GM18519 (cell line): ENCODE data around the gene UGT3A1.
"Not testable (repeated sequence)": the region's sequence is repeated elsewhere in the genome, so short reads cannot be mapped to it uniquely, and the experiment has no call there.

Source experiments
- ATAC-seq: cut with Tn5 transposase; IDR thresholded peaks from one replicate; pipeline ENCODE4 v1.9.1; 2021; ENCODE audit warnings: mild to moderate bottlenecking, moderate library complexity; ENCODE audit not compliant: unreplicated experiment, low FRiP score

Gene UGT3A1, protein sequence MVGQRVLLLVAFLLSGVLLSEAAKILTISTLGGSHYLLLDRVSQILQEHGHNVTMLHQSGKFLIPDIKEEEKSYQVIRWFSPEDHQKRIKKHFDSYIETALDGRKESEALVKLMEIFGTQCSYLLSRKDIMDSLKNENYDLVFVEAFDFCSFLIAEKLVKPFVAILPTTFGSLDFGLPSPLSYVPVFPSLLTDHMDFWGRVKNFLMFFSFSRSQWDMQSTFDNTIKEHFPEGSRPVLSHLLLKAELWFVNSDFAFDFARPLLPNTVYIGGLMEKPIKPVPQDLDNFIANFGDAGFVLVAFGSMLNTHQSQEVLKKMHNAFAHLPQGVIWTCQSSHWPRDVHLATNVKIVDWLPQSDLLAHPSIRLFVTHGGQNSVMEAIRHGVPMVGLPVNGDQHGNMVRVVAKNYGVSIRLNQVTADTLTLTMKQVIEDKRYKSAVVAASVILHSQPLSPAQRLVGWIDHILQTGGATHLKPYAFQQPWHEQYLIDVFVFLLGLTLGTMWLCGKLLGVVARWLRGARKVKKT

DNA sequence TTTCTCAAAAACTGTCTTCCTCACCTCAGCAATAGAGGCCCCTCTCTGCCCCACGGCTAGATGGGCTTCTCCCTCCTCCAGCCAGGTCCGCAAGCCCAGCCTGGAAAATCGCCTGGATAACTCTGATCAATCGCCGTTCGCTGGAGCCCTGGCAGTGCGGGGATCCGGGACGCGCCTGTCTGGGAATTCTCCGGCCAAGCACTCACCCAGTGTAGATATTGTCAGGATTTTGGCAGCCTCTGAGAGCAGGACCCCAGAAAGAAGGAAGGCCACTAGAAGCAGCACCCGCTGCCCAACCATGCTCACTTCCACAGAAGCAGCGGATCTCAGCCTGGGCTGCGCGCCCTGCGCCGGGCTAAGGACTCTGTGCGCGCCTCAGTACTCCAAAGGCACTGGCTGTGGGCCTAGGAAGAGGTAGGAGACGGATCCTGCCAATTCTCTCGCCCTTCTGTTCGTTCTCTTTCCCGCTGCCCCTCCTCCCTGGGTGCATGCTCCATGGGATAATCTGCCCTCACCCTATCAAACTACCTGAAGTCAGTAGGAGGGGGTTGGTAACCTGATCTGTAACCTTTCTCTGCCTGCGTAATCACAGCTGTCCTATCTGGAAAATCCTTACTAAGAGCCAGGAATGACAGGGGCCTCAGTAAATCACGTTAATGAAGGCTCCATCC is at the start of gene UGT3A1:
TSS of gene UGT3A1 (minus strand) at position 450 of the 671 bp plus-strand sequence. CDS start at position 300, 150 bp downstream.
- no peak for ATAC-seq

DNA sequence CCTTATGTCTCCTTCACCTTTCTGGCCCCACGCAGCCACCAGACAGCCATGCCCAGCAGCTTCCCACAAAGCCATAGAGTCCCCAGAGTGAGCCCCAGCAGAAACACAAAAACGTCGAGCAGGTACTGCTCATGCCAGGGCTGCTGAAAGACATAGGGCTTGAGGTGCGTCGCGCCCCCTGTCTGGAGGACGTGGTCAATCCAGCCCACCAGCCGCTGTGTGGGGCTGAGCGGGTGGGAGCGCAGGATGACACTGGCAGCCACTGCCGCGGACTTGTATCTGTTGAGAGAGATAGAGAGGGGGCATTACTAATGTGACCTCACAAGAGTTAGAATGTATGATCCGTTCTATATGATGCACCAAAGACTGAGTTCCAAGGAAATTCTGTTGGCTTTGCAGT is 44.5 kb upstream of the UGT3A1 start:
- ATAC-seq, result no peak

DNA sequence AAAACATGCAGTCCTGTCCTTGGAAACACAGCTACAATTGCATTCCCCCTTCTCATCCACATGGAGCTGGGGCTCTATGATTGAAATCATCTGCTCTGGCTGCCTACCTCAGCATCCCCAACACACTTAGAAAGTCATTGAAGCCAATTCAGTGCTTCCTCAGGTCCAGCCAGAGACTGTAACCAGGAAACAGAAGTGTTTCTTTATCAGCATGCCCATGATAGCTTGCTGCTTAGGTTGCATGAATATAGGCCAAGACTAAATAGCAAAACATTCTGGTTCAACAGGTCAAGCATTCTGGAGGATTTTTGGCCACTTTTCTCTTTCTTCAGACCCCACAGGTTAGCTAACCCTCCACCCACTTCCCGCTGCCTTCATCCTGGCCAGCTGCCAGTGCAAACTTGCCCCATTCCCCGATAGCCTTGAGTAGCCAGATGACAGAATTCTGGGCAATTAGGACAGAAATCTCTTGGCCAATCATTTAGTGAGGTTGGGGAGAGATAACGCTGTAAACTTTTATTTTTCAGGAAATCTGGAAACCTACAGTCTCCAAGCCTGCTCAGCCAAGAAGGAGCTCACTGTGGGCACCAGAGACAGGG is 43.4 kb upstream of the UGT3A1 start:
- not testable (repeated sequence) for ATAC-seq

DNA sequence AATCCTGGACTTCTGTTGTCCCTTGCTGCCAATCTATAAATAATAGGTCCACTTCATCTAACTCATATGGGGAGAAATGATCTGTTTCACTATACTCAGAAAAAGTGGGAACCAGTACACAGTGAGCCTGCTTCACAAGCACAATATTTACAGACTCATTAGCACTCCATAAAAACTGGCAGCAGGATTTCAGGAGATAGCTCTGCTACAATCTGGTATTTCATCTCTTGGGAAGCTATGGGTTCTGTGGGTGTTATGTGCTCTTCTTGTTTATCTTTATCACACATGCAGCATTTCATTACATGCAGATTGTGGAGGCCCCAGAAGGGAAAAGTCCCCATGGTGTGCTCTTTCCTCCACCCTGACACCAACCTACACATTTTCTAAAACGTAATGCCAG is 42.3 kb upstream of the UGT3A1 start:
- no peak for ATAC-seq

DNA sequence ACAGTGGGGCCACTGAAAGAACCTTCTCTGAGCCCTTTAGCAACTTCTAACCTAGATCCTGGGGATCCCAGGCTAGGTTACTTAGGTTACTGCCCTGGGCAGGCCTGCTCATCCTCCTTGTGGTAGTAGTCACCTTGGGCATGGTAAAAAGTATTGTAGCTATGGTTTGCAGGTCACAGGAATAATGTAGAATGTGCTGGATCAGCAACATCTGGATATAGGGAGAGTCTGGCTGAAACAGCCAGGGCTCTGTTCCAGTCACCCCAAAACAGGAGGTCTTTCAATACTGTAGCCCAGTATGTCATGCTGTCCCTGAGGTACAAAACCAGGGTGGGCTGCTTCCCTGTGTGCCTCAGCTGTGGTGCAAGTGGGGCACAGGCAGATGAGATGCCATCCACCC is 41.9 kb upstream of the UGT3A1 start:
- no peak for ATAC-seq

DNA sequence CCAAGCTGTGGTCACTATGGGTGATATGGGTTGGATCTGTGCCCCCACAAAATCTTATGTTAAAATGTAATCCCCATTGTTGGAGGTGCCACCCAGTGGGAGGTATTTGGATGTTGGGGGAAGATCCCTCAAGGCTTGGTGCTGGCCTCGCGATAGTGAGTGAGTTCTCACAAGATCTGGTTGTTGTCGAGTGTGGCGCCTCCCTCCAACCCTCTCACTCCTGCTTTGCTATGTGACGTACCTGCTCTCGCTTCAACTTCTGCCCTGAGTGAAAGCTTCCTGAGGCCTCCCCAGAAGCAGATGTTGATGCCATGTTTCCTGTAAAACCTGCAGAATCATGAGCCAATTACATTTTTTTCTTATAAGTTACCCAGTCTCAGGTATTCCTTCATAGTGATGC is 40.0 kb upstream of the UGT3A1 start:
- ATAC-seq, result no peak

DNA sequence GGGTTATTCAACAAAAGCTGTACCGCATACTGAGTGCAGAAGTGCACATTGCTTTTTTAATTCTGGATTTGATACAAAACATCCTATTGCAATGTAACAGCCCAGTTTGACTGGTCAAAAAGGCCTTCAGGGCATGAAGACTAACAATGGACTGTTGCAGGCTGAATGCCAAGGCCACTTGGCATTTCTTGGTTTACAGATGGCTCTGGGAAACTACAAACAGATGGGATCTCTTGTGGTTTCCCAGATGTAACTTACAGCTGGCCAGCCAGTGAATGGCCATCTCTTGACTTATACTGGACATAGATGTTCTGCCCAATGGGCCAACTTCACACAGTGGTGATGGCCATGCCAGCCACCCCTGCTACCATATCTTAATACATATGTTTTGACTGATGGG is 38.7 kb upstream of the UGT3A1 start:
- ATAC-seq, result no peak

DNA sequence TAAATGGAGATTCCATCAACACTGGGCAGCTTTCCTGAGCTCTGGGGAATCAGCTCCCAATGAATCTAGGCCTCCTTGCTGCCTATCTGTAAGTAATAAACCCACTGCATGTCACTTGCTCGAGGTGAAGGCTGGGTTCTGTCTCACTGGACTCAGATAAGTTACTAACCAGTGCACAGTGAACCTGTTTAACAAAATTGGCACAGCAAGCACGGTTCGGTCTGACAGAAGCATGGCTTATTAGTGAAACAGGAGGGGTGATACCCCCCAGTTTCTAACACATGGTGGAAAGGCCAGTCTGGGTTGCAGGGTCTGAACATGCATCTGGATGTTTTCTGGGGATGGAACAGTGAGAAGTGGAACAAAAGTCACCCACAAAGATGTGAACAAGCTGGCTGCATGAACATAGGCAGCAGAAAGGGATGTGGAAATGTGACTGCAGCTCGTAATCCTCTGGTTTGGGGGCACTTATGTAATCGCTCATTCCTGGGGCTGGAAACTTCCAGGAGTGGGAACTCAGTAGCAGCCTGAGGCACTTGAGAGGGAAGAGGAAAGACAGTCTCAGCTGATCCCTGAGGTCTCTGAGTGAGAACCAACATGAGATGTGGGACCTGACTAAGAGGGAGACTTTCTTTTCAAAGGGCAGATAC is 37.8 kb upstream of the UGT3A1 start:
- ATAC-seq, result no peak

DNA sequence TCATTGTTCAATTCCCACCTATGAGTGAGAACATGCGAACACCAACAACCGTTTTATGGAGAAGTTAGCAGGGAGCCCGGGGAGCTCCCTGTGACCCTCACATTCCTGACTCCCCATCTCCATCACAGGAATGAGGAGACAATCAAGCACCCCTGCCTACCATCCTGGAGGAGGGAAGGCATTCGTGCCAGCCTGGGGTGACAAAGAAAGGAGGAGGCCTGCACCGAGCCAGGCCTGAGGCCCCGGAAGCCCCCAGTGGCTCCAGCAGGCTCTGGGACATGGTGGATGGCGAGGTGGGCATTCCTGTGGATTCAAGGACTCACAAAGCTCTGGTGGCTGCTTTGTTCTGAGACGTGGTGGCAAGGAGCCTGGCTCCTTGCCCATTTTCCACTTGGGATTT is 36.5 kb upstream of the UGT3A1 start:
- no peak for ATAC-seq

DNA sequence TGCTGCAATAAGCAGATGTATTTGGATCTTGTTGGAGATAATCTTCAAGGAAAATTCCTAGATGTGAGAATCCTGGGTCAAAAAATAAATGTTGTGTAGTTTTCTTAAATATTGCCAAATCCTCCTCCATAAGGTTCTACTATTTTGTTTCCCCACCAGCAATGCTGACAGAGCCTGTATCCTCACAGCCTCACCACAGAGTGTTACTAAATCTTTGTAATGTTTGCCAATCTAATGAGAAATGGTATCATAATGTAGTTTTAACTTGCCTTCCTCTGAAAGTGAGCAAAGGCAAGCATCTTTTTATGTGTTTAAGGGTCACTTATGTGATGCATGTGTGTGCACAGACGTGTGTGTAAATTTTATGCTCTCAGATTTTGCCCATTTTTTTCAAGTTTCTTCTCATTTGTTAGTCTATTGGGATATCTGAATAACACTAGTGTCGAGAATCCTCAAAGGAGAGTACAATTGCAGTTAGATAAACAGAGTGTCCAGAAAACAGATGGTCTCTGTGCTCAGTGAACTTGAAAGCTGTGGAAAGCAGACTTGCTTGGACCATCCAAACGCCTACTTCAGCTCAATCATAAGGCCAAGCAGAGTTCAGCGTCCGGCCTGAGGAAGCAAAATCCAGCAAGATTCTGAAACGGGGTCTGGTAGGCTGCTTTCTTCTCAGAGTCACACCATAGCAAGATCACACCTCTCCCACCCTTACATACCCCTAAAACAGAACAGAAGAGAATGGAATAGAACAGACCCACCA is 35.7 kb upstream of the UGT3A1 start:
- no peak for ATAC-seq

DNA sequence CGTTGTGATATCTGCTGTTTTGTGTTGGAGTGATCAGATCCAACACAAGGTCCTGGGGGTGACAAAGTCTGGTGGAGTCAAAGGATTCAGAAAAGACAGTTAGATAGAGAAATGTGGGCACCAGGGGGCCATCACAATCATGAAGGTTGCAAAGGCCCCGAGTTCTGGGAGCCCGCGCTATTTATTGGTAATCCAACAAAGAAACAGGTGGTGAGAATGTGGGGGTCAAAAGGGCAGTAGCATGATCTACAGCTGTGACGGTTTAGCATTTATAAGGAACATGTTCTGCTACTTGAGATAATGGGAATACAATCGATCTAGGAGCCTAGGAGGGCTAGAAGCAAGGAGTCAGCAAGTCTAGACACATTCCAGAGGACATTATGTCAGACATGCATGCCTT is 31.1 kb upstream of the UGT3A1 start:
- ATAC-seq, result not testable (repeated sequence)

DNA sequence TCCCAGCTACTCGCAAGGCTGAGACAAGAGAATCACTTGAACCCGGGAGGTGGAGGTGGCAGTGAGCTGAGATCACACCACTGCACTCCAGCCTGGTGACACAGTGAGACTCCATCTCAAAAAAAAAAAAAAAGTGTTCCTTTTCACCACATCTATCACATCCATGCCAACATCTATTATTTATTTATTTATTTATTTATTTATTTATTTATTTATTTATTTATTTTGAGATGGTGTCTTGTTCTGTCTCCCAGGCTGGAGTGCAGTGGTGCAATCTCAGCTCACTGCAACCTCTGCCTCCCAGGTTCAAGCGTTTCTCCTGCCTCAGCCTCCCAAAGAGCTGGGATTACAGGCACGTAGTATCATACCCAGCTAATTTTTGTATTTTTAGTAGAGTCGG is 28.4 kb upstream of the UGT3A1 start:
- ATAC-seq, result not testable (repeated sequence)

DNA sequence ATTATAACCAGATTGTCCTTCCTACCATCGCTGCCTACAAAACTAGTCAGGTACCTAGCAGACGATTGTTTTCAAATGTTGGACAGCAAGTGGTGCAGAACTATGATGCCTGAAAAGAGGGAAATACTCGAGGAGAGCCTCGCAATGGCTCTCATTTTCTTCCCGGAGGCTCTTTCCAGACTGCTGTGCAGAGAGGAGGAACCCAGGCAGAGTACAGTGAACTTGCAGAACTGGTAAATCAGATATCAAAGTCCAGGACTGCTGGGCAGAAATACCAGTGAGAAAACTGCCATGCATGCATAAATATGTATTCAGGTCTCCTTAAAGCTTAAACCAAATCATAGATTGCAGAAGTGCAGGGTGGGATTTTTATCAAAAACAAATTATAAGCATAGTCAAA is 26.4 kb upstream of the UGT3A1 start:
- no peak for ATAC-seq

DNA sequence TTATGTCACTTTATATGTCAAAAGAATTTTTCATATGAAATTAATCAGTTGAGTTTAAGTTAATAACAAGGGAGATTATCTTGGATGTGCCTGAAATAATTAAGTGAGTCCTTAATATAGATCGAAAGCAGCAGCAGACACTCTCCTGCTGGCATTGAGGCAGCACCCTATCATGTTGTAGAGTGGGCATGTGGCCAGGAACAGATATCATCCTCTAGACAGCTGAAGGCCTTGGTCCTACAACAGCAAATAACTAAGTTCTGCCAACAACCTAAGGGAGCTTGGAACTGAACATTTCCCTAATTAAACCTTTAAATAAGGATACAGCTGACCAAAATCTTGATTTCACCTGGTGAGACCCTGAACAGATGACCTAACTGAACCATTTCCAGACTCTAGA is 25.8 kb upstream of the UGT3A1 start:
- ATAC-seq, result no peak

DNA sequence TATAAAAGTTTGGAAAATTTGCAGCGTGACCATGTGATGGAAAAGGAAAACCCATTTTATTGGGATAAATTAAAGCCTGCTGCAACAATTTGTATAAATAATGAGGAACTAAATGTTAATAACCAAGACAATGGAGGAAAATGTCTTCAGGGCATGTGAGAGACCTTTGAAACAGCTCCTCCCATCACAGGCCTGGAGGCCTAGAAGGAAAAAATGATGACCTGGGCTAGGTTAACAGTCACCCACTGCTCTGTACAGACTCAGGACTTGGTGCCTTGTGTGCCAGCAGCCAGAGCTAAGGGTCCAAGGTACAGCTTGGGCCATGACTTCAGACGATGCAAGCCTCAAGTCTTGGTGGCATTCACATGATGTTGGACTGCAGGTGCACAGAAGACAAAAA is 22.0 kb upstream of the UGT3A1 start:
- no peak for ATAC-seq

DNA sequence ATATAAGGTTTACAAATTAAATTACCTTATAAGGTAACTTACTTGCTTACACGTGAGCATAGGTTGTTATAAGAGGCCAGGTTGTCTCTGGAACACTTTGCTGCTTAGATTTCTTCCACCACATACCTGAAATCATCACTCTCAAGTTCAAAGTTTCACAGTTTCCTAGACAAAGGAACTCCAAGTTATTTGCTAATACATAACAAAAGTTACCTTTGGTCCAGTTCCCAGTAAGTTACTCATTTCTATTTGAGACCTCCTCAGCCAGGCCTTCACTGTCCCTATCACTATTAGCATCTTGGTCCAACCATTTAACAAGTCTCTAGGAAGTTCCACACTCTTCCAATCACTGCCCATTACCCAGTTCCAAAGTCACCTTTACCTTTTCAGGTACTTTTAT is 18.5 kb upstream of the UGT3A1 start:
- ATAC-seq, result no peak

DNA sequence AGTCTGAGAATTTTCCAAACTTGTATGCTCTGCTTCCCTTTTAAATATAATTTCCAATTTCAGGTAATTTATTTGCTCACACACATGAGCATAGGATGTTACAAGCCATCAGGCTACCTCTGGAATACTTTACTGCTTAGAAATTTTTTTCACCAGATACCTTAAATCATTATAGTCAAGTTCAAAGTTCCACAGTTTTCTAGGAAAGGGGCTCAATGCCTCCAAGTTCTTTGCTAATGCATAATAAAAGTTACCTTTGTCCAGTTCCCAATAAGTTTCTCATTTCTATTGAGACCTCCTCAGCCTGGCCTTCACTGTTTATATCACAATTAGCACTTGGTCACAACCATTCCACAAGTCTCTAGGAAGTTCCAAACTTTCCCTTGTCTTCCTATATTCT is 16.2 kb upstream of the UGT3A1 start:
- no peak for ATAC-seq

DNA sequence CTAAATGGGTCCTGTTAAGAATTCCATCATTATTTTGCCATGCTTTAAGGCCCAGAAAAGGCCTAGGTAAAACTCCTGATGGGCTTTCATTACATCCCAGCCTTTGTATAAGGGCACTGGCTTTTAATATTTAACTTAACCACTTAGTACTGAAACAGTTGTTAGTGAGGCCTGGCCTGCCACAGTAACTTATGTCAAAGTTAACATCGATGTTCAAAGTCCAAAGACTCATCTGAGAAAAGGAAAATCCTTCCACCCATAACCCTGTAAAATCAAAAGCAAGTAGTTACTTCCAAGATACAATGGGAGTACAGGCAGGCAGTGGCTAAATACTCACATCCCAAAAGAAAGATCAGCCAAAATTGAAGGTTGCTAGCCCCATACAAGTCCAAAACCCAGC is 15.0 kb upstream of the UGT3A1 start:
- no peak for ATAC-seq

DNA sequence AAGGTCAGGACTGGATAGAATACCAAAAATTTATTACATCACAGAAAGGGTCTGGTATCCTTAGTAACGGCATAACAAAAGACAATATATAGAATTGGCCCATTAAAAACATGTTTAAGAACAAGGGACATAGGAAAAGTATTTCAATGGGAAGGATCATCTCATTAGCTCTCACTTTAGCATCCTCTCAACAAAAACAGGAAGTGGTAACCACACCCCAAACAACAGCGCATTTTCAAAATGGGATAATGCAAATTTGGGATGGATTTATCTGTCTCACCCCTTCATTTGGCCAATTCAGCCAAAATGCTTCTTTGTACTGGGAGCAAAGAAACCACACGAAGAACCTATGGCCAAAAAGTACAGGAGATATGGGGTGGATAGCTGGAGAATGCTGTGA is 9.8 kb upstream of the UGT3A1 start:
- ATAC-seq, result no peak

DNA sequence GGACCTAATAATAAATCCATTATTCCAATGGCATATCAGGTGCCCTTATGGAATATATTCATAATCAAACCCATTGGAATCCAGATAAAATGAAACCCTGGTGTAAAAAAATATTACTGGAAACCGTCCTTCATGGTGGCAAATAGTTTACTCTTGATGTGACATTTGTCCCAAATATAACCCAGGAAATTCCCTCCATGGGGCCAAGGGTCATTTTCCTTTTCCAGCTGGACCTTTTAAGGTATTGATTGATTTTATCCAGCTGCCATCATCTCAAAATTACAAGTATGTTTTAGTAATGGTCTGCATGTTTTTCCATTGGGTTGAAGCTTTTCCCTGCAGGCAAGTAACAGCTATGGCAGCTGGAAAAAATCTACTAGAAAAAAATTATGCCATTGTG is 8.4 kb upstream of the UGT3A1 start:
- ATAC-seq, result no peak
